PFSK-1 (cell line): ENCODE measurements around the gene SAMM50.

Experiments used
- FOXP2 ChIP-seq: optimal IDR thresholded peaks from 2 replicates; pipeline ENCODE3; 2011; ENCODE audit warnings: borderline replicate concordance, control low read depth, inconsistent platforms; ENCODE audit not compliant: insufficient read depth; ENCODE audit errors: extremely low read length, extremely low read depth
- POLR2AphosphoS5 ChIP-seq: IDR thresholded peaks from 2 replicates; pipeline ENCODE4 v1.6.1; 2012; ENCODE audit warnings: low read depth, mild to moderate bottlenecking, control low read depth, low read length, moderate library complexity
- REST ChIP-seq, 2 experiments: IDR thresholded peaks; 2 replicates each; pipeline versions ENCODE4 v1.6.1 to v1.8.0; 2011 to 2012; ENCODE audit warnings: low read depth in 2 of 2, low read length in 2 of 2, control low read depth in 1 of 2, inconsistent platforms in 1 of 2, mild to moderate bottlenecking in 1 of 2, moderate library complexity in 1 of 2; ENCODE audit not compliant: insufficient read depth in 1 of 2
- SIN3A ChIP-seq: IDR thresholded peaks from 2 replicates; pipeline ENCODE4 v1.6.1; 2012; ENCODE audit warnings: mild to moderate bottlenecking, low read length, moderate library complexity, borderline replicate concordance; ENCODE audit not compliant: insufficient read depth
- TAF1 ChIP-seq: IDR thresholded peaks from 2 replicates; pipeline ENCODE4 v1.6.1; 2012; ENCODE audit warnings: low read length, control low read depth, borderline replicate concordance; ENCODE audit not compliant: insufficient read depth

The SAMM50 gene

GRCh38 chr22:43917521-43917920 lies 37.7 kb upstream of the SAMM50 start:
- TF ChIP-seq SIN3A (no peak), FOXP2 (no peak), TAF1 (no peak)

GRCh38 chr22:43919106-43919973 lies 35.9 kb upstream of the SAMM50 start:
- TF ChIP-seq FOXP2 (no peak), REST (IDR thresholded peaks at IDR 0.05; ENCODE audit: insufficient read depth in 1 of 2, low read depth in 2 of 2, low read length in 2 of 2) (no peak), POLR2AphosphoS5 (no peak), TAF1 (no peak), SIN3A (no peak)

GRCh38 chr22:43921370-43921769 lies 33.9 kb upstream of the SAMM50 start:
- no peak for TF ChIP-seq FOXP2
- no peak for TF ChIP-seq REST (IDR thresholded peaks at IDR 0.05; ENCODE audit: insufficient read depth in 1 of 2, low read depth in 2 of 2, low read length in 2 of 2)
- no peak for TF ChIP-seq SIN3A
- TF ChIP-seq TAF1, result no peak
- no peak for TF ChIP-seq POLR2AphosphoS5

DNA sequence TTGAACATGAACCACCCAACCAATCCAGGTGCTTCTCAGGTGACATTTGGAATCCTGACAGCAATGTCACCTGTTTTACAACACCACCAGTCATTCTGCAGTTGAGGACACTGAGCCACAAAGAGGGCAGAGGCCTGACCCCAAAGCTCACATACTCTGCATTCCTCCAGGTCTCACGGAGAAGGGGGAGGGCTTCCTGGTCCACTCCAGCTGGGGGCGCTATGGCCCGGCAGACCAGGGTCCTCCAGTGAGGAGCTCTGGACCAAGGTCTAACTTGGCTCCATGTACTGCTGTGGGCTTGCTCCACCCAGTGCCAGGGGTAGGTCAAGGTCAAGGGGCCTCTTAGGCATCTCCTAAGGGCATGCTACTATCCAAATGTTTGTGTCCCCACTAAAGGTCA lies 33.1 kb upstream of the SAMM50 start:
- TF ChIP-seq POLR2AphosphoS5, result no peak
- no peak for TF ChIP-seq SIN3A
- no peak for TF ChIP-seq TAF1
- no peak for TF ChIP-seq REST (IDR thresholded peaks at IDR 0.05; ENCODE audit: insufficient read depth in 1 of 2, low read depth in 2 of 2, low read length in 2 of 2)
- no peak for TF ChIP-seq FOXP2

- no peak for TF ChIP-seq TAF1
- TF ChIP-seq REST (IDR thresholded peaks at IDR 0.05; ENCODE audit: insufficient read depth in 1 of 2, low read depth in 2 of 2, low read length in 2 of 2), result no peak
- no peak for TF ChIP-seq SIN3A
- TF ChIP-seq POLR2AphosphoS5, result no peak
- TF ChIP-seq FOXP2, result no peak
Observed at GRCh38 chr22:43923191-43923590, 32.1 kb upstream of the SAMM50 start.
